GM12864 (cell line): ENCODE data around the gene HK3.

Experiments used
- DNase-seq: peaks from one replicate; pipeline ENCODE4 v3.0.0-alpha.2; 2011; ENCODE audit warnings: low read depth
- H3K4me3 ChIP-seq: 2 replicates; pipeline ENCODE4 v1.5.1; 2011; ENCODE audit warnings: mild to moderate bottlenecking, low read depth, low read length, control low read depth
- TF ChIP-seq, protein P1 (sequence below): IDR thresholded peaks from 2 replicates; pipeline ENCODE4 v1.5.1; 2011; ENCODE audit warnings: low read depth, mild to moderate bottlenecking, moderate library complexity, low read length, control low read depth, inconsistent platforms; ENCODE audit errors: missing control alignments

HK3 gene

DNA sequence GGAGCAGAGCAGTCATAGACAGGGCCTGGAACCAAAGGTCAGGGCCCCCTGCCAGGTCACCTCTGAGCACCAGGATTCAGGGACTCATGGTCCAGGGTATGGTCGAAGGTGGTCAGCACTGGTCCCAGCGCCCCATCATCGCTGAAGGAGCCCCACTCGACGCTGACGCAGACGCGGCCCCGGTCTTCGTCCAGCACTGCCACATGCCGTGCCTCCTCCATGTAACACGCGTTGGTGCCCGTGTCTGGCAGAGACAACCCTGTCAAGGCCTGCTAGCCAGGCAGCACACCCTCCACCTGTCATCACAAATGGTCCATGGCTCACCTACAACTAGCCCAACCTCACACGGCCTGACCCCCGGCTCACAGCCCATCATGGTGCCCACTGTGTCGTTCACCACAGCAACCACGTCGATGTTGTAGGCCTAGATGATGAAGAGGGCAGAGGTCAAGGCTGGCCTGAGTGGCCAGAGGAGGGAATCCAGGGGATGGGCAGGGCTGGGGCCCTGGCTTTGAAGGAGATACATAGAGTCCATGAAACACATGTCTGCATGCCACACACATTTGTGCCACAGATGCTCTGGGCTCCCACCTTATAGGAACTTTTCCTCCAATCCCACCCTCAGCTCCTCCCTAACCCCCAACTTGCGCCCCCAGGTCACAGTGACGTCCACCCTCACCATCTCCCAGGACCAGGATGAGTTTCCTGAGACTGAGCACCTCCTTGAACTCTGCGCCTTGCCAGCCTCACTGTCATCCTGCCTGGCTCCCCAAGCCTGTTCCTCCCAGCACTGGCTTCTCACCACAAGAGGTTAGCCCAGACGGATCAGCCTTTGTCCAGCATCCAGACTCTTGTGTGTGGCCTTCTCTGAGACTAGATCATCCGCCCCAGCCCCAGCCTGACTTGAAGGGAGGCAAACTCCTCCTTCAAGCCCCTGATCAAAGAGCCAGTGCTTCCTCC is 9.5 kb downstream of the HK3 start:
- no peak for DNase-seq
- TF ChIP-seq, protein P1, sequence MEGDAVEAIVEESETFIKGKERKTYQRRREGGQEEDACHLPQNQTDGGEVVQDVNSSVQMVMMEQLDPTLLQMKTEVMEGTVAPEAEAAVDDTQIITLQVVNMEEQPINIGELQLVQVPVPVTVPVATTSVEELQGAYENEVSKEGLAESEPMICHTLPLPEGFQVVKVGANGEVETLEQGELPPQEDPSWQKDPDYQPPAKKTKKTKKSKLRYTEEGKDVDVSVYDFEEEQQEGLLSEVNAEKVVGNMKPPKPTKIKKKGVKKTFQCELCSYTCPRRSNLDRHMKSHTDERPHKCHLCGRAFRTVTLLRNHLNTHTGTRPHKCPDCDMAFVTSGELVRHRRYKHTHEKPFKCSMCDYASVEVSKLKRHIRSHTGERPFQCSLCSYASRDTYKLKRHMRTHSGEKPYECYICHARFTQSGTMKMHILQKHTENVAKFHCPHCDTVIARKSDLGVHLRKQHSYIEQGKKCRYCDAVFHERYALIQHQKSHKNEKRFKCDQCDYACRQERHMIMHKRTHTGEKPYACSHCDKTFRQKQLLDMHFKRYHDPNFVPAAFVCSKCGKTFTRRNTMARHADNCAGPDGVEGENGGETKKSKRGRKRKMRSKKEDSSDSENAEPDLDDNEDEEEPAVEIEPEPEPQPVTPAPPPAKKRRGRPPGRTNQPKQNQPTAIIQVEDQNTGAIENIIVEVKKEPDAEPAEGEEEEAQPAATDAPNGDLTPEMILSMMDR, result no peak
- no peak overlapping the region for H3K4me3 ChIP-seq

DNA sequence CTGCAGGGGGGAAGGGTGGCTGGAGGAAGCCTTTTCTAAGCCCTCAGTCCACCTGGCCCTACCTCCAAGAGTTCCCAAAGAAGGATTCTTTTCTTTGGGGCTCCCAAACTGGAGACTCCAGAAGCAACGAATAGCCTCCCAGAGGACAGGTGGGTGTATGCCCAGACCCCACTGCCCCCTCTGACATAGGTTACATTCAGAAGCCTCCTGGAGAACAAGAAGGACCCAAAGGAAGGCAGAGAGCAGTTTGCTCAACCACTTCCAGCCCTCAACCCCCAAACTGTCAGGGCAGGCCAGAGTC is 10.3 kb downstream of the HK3 start:
- DNase-seq, result no peak
- no peak overlapping the region for H3K4me3 ChIP-seq
- TF ChIP-seq, protein P1, result no peak

DNA sequence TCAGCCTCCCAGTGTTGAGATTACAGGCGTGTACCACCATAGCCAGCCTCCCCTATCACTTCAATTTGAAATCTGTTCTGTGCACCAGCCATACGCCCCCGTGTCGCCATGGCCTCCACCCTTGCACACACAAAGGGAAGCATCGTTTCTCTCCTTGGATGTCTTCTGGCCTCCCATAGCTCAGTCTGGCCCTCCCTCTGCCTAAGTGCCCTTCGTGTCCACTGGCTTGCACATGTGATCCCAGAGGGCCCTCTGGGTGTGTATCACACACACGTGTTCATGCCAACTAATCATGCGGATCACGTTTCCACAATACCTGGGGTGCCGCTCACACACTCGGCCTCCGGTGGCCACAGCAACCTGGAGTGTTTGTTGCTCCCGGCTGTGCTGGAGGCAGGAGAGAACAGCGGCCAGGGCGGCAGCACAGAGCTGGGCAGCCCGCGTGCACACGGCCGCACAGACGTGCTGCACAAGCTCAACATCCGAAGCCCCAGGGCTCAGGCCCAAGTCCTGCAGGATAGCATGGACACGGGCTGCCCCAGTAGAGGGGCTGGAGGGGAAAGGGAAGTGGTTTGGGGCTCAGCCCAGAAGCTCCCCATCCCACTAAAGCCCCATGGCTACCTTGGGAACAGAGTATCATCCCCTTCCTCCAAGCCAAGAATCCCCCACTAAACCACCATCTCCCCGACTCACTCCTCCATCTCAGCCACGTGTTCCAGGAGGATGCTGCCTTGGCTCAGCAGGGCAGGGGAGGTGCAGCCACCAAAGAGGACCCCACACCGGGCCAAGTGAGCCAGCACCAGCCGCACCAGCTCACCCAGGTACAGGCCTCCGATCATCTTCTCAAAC is 10.9 kb downstream of the HK3 start:
- TF ChIP-seq, protein P1, result no peak
- no peak for DNase-seq

DNA sequence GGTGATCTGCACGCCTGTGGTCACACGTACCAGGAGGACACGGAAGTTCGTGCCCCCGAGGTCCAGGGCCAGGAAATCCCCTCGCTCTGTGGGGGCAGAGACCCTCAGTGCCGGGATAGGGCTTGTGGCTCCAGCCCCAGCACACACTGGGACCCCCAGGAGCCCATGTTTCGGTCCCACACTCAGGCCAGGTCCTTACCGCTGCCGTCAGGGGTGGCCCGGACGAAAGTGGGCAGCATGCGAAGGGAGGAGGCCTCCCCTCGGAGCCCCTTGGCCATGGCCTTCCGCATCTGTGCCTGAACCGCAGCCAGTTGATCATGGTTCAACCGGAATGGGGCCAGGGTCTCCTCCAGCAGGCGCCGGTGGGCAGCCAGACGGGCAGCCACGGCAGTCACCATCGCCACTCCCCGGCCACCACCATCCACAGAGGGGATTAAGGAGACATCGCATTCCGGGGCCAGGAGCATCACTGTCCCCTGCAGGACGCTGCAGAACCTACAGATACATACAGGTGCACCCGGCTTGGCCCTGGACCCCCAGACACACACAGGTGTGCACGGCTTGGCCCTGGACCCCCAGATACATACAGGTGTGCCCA is 11.8 kb downstream of the HK3 start:
- no peak overlapping the region for H3K4me3 ChIP-seq
- TF ChIP-seq, protein P1, result no peak
- no peak for DNase-seq

More for the DNA sequence above, 10.9 kb downstream of the HK3 start:
- no peak overlapping the region for H3K4me3 ChIP-seq

DNA sequence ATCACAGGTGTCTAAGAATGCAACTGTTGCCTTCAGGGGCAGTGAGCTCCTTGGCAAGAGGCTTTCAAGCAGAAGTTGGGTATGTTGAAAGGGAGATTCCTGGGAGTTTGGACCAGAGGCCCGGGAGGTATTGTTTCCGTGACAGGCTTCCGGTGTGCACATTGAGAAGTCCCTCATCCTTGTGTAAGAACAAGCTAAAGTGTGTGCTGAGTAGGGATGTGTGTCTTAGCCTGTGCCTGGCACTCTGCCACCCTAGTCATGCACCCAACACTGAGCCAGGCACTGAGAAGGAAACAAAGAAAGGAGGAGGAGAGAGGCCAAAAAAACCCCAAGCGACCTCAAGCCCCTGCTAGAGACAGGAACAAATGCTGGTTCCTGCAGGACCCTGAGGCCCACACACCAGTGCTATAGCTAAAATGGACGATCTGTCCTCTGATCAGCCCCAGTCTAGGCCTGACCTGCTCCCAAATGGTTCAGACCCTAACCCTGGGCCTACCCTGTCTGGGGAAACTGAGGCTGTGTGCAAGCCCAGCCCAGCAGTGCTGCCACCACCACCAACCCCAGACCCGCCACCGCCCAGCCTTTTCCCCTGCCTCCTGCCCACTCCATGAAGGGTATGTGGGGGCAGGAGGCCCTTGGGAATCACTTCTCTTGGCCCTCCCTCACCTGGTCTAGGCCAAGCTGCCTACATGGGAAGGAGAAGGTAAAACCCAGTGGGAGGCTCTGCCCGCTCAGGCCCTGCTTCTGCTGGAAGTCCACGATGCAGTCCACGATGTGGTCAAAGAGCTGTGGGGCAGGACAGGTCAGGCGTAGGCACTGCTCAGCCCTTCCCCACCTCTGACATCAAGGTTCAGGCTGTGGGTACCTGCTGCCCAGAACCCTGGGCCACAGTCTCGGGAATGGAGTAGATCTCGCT is 12.6 kb downstream of the HK3 start:
- DNase-seq, result no peak
- TF ChIP-seq, protein P1, result no peak
- H3K4me3 ChIP-seq, result no peak overlapping the region

DNA sequence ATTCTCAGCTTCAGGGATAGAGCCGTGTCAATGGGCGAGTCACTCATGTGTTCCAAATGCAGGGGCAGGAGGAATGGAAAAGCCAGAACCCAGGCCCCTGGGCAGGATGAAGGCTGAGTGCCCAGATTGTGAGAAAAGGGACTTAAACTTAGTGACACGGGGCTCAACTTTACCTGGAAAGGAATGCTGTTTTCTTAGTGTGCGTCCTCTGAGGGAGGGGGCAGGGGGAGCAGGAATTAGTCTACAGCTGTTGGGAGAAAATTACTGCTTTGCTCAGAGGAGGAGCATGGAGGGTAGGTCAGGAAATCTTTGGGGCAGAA is 14.6 kb downstream of the HK3 start:
- DNase-seq, result no peak

More for the DNA sequence above, 14.6 kb downstream of the HK3 start:
- H3K4me3 ChIP-seq, result no peak overlapping the region
- TF ChIP-seq, protein P1, result no peak
